IPS-NIHi11 (cell line): Measurements from ENCODE around the gene FSHB.
"Not testable (repeated sequence)": the region's sequence is repeated elsewhere in the genome, so short reads cannot be mapped to it uniquely, and the experiment has no call there.

Experiments
- DNase-seq: peaks from one replicate; pipeline ENCODE4 v3.0.0; 2012; ENCODE audit warnings: mixed read lengths, low spot score

Gene FSHB

DNA sequence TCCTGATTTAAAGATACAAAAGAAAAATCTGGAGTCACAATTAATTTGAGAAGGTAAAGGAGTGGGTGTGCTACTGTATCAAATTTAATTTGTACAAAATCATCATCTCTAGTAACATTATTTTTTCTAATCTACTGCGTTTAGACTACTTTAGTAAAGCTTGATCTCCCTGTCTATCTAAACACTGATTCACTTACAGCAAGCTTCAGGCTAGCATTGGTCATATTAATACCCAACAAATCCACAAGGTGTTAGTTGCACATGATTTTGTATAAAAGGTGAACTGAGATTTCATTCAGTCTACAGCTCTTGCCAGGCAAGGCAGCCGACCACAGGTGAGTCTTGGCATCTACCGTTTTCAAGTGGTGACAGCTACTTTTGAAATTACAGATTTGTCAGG is at the start of gene FSHB:
Gene FSHB (plus strand): TSS at position 301 of the 400 bp plus-strand sequence. CDS start 889 bp downstream, outside the sequence.
- DNase-seq: no peak

DNA sequence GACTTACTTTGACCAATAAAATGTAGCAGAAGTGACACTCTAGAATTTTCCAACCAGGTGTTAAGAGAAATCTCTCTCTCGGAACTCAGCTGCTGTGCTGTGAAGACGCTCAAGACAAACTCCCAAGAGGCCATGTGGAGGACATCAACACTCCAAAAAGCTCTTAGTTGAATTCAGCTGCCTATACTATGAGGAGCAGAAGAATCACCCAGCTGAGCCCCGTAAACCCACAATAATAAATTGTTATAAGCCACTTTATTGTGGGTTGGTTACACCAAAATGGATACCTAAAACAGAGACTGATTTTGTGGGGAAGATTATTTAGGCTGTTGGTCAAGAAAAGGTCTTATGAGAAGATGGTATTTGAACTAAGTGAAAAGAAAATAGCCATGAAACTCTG is 44.1 kb upstream of the FSHB start:
- no peak for DNase-seq

DNA sequence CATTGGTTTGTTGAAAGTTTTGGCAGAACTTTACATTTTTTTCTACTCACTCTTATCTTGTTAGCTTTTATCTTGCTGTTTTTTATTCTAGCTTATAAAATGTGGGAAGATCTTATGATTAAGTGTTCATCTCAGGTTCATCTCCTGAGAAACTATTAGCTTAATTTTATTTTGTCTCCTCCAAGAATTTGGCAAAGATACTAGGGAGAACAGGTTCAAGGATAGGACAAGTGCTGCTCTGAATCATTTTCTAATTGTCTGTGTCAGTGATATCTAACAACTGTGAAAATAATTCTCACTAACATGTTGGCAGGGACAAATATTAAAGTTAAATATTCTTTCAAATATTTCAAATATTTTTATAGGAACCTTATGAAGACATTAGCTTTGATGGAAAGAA is 38.2 kb upstream of the FSHB start:
- DNase-seq: no peak

DNA sequence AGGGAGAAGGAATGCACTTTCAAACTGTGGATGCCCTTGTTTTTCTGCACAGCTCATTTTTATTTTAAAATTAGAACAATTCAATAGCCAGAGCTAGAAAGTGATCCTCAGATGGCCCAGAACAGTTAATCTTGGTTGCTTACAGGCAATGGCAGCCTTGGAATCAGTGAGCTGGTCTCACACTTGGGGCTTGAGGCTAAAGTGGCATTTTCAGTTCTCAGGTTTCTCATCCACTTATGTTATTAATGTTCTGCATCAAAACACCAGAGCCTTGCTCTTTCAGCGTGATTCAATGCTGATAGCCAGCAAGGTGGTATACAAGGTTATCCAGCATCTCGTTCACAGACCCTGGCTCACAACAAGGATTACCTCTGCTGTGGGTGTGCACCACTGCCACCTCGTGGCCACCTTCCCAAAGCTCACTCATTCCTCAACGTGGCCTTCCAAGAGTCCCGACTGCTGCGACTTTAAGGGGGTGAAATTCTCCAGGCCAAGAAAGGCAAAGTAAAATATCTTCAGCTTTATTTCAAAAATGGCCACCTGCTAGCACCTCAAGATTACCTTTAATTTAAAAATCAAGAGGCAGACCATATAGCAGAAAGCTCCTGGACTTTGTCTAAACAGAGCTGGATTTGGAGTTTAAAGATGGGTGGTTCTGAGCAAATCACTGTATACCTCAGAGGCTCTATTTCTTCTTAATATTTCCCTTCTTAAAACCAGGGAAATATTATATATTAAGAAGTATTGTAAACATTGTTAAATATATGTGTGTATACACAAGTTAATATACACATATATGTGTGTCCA is 34.2 kb upstream of the FSHB start:
- peak; percentile 69 for DNase-seq

DNA sequence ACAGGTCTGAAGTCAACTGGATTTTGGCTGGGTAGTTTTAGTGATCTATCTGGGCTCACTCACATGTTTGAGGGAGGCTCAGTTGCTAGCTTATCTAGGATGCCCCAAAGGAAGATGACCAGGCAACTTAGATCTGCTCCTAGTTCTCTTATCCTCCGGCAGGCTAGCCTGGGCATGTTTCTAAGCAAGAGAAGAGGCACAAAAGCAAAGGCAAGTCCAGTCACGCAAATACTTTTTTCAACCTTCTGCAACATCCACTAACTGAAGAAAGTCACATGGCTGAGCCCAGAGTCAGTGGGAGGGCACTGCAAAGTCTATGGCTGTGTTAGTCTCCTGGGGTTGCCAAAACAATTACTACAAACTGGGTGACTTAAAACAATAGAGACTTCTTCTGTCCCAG is 32.9 kb upstream of the FSHB start:
- no peak for DNase-seq

DNA sequence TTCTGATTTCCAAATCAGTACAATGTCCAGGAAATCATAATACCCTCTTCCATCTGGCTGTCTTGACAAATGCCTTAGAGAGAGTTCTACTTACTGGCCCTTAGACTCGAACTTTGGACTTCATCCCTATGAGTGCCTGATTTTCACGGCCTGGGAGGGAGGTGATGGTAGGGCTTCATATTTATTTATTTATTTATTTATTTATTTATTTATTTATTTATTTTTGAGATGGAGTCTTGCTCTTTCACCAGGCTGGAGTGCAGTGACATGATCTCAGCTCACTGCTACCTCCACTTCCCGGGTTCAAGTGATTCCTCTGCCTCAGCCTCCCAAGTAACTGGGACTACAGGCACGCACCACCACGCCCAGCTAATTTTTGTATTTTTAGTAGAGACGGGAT is 27.8 kb upstream of the FSHB start:
- DNase-seq: not testable (repeated sequence)

DNA sequence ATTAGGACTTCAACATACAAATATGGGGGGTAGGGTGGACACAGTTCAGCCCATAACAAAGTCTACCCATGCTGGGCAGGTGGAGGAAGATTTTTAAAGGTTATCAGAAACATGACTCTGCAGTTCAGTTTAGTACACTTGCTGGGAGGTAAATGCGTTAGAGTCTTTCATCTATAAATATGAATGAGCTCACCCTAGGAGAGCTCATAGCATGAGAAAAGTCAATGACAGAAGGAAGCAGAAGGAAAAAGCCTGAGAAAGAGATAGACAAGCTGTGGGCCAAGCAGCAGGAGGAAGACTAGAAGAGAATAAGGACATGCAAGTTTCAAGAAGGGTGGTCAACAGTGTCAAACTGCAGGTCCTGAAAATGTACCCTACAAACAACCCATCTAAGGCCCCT is 27.0 kb upstream of the FSHB start:
- no peak for DNase-seq

DNA sequence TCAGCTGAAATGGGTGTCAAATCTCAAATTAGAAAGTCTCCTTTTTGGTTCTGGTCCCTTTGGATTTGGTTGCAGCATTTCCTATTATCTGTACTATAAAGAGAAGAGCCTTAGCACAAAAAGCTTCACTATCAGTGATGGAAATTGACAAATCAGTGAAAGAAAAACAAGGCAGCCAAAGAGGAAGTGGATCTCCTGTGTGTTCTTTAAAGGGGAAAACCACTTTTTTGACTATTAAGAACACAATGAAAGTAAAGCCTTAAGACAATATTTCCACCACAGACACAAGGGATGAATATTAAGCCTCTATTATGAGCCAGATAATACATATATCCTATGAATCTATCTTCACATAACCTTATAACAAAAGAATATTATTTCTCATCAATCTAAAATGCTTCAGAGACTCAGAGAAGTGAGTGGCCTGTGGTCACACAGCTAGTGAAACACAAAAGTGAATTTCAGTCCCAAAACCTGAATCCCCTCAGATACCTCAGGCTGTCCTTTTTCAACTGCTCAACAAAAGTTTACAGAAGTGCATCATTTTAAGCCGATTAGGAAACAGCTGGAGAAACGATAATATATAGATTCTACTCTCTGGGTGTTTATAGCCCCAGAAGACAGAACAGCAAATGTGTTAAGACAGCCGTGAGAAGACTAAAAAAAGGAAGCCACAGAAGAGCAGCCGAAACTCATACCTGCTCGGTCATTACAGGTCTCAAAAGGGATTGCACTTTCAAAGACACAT is 24.4 kb upstream of the FSHB start:
- no peak for DNase-seq

DNA sequence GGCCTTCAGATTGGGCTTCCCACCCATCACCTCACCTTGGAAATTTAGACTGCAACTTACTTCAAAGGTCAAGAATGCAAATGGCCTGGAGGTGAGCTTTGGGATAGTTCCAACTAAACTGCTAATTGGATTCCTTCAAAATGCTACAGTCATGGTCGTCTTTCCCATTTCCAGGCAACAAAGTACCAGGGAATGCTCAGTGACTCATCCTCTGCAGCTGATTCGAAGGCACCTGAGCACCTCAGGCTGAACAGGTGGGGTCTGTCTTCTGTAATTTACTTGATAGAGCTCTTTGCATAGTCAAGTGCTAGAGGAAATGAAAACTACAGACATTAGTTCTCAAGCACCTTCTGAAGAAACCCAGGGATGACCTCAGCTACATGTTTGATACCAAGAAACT is 20.5 kb upstream of the FSHB start:
- no peak for DNase-seq

DNA sequence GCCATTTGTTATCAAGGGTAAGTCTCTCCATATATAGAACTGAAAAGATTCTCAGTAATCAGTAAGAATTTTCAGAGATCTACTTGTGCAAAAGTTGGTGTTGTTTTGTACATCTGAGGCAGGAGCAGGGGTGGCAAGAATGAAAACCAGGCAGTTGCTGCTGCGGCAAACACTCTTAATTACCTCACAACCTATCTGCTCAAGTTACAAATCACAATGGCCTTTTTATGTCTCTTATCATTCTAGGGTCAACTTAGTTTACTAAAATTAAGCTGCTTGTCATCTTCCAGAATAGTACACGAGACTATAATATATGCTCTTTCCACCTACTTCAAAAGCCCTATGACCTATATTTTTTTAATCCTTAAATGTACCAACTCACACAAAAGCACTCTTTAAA is 14.3 kb upstream of the FSHB start:
- no peak for DNase-seq

DNA sequence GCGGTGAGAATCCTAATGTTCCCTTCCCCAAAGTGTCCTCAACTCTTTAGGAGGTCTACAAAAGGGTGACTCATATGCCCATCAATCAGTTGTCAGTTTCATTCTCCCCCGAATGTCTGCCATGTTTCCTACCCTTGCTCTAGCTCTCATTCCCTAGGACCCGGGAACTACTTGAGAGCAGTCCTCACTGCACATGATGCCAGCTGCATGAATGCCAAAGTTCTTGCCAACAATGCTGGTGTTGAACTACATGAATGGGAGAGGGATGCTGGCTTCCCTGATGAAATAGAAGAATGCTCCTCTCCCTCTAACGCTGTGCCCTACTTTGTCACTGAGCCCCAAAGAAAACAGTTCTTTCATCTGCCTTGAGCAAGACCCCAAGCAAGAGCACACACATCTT is 12.5 kb upstream of the FSHB start:
- no peak for DNase-seq

DNA sequence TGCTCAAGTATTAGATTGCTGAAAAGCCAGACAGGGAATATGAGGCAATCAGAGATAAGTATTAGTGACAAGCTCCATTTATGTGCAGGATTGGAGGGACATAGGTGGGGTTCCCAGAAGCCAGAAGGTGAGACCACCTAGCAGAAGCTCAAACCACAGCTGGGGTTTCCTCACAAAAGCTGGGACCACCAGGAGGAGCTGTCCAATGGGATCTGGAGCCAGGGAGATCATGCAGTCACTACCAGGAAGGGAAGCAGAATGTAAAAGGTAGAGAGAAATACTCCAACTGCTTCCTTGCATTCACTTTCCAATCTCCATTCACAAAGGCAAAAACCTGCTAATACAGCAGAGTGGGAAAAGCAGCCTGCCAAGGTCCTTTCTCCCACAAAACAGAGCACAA is 5.2 kb upstream of the FSHB start:
- DNase-seq: no peak

DNA sequence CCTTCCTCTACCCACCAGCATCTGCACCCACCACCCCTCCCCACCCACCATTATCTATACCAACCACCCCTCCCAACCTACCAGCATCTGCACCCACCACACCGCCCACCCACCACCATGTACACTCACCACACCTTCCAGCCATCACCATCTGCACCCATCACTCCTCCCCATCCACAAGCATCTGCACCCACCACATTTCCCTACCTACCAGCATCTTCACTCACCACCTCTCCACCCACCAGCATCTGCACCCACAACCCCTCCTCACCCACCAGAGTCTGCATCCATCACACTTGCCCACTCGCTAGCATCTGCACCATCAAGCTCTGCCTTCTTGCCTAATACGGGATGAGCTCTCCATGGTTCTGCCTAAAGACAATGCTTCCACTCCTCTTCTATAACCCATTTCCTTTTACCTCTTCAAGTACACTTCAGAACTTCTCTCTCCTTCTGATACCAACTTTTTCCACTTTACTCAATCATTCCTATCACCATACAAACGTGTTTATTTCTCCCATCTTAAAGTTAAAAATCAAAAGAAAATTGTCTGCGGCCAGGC is 2.4 kb upstream of the FSHB start:
- peak; percentile 17 for DNase-seq

DNA sequence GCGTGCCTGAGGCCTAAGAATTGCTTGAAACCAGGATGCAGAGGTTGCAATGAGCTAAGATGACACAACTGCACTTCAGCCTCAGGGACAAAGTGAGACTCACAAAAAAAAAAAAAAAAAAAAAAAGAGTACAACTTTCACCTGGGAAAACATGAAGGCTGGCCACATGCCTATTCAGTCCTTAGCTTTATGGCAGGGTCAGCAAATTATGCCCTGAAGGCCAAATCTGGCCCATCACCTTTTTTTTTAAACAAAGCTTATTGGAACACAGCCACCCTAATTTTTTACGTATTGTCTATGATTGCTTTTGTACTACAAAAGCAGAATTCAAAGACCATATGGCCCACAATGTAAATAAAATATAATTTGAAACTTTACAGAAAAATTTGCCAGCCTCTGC is 8.2 kb downstream of the FSHB start:
- DNase-seq: no peak

DNA sequence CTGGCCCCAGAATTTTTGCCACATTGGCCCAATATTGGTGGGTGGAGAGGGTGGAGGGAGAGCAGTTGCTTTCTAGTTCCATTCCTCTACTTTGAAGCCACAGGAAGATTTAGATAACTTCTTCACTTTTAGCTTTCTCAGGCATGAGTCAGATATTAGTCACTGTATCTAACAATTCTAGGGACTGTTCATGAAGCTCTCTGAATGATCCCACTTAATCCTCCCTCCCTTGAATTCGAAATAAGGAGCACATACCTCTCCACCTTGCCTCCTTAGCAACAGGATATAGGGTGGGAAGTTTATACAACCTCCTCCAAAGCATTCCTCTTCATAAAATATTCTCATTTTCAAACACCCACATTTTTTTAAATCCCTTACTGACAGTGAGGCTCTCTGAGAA is 13.5 kb downstream of the FSHB start:
- no peak for DNase-seq

DNA sequence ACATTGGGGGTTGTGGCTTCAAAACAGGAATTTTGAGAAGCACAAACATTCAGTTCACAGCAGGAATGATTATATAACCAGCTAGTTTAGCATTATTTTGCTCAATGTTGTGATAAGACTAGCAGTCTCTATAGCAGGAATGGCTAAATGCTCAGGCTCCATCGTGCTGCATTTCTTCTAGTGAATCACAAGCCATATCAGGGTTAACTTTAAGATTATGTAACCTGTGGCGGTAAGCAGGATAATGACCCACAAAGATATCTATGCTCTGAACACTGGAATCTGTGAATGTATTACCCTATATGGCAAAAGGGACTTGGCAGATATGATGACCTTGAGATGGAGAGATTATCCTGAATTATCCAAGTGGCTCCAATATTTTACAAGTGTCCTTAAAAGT is 14.8 kb downstream of the FSHB start:
- DNase-seq: no peak

DNA sequence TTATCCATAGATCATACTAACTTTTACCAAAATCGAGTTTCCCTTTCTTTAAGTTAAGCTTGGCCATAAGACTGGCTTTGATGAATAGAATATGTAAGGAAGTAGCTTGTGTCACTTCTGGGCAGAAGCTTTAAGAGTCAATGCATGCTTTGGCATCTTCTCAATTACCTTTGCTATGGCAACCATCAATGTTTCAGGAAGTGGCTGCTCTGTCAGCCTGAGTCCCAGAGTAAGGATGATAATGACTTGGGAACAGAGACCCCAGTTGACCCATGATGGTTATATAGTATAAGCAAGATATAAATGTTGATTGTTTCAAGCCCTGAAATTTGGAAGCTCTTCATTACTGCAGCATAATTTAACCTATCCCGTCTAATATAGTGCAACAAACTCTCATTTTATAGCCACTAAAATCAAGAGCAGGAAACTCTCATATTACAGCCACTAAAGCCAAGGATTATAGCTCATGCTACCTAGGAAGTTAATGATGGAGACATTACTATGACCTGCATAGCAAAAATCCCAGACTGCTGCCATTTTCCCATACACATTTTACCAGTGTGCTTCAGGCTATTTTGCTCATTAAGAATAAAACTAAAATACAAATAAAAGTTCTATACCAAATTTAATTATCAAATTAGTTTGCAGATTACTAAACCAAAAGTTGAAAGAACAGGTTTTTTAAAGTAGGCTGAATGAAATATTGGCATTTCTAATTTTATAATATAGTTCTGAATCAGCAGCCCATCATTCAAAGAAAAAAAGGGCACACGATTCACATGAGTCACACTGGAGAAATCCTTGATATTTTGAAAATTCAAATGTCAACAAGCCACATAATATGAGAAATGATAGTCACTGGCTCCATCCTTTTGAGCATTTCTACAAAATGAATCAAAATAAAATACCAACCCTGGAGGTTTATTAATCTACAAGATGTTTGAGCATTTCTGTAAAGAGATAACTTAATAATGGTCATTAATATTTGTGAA is 23.8 kb downstream of the FSHB start:
- DNase-seq: no peak

DNA sequence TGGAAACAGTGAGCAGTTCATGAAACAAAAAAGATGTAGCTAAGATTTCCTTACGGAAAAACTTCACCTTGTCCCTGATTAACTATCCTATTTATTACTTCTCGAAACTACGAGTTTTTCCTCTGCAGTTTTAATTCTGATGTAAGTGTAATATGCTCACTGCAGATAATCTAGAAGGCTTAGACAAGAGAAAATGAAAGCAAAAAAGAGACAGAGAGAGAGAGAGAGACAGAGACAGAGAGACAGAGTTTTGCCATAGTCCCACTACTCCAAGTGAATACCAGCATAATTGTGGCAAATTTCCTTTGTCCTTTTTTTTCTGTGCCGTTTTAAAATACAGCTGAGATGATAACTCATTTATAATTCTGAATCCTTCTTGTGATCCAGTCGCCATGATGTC is 24.8 kb downstream of the FSHB start:
- DNase-seq: no peak

DNA sequence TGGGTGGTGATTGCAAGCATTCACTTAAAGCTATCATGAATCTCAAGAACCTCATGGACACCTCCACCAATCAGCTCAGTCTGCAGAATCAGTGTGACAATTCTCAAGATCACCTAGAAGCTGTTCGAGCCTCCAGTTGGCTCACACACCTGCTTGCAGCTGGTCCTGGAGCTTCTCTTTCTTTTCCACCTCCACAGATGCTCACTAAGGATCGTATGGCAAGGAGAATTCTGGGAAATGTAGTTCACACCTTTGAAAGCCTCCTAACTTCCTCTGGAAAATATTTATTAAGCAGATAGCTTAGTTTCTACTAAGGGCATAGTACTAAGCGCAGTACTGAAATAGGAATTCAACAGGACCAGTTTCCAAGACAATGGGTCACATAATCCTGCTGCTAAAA is 26.2 kb downstream of the FSHB start:
- DNase-seq: no peak

DNA sequence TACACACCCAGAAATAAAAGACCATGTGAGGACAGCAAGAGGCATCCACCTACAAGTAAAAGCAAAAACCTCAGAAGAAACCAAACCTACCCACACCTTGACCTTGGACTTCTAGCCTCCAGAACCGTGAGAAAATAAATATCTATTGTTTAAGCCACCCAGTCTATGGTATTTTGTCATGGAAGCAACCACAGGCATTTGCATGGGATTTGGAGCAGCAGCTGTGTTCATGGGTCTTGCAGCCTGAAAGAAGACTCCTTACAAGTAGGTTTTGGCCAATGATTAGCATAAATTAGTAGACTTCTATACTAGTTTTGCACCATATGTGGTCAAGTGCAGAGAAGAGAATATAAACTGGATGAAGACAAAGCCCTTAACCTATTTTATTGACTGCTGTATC is 27.9 kb downstream of the FSHB start:
- DNase-seq: no peak

DNA sequence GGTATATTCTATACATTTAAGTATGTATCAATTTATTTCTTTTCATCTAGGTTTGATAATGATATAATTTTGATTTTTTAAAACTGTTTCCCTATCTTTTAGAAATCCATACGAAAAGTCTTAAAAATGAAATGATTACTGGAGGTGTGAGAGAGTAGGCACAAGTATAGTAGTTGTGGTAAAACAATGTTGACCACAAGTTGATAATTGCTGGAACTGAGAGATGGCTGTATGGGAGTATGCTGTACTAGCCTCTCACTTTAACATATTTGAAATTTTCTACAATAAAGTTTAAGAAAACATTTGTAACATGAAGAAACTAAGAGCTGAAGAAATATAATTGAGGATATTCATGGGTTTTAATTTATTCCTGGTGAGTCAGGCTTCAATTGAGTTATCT is 30.0 kb downstream of the FSHB start:
- no peak for DNase-seq

DNA sequence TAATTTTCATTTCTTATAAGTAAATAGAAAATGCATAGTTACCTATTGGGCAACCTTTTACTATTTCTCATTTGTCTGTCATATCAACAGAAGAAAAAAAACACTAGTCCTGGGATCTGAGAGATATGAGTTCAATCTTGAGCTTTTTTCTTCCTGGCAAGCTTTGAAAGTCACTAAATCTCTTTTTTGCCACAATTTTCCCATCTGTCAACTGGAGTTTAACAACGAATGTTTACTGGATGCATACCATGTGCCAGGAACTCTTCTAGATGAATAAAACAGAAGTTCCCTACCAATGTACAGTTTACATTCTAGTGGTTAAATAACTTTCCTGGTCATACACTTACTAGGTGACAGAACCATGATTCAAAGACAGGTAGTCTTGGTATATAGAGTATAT is 31.0 kb downstream of the FSHB start:
- DNase-seq: no peak
